GM18505 (cell line): ENCODE data around the gene ABHD4.
A peak's percentile ranks its signal among the peaks of the same experiment; 100 is the strongest.
"Not testable (repeated sequence)": the region's sequence is repeated elsewhere in the genome, so short reads cannot be mapped to it uniquely, and the experiment has no call there.

Experiments used
- ATAC-seq: cut with Tn5 transposase; IDR thresholded peaks from one replicate; pipeline ENCODE4 v1.9.1; 2021; ENCODE audit not compliant: unreplicated experiment
- POLR2A ChIP-seq: IDR thresholded peaks from 4 replicates; pipeline ENCODE4 v1.6.1; 2011; ENCODE audit warnings: borderline replicate concordance; ENCODE audit not compliant: insufficient read depth, insufficient read length; ENCODE audit errors: extremely low read depth

Gene ABHD4

DNA sequence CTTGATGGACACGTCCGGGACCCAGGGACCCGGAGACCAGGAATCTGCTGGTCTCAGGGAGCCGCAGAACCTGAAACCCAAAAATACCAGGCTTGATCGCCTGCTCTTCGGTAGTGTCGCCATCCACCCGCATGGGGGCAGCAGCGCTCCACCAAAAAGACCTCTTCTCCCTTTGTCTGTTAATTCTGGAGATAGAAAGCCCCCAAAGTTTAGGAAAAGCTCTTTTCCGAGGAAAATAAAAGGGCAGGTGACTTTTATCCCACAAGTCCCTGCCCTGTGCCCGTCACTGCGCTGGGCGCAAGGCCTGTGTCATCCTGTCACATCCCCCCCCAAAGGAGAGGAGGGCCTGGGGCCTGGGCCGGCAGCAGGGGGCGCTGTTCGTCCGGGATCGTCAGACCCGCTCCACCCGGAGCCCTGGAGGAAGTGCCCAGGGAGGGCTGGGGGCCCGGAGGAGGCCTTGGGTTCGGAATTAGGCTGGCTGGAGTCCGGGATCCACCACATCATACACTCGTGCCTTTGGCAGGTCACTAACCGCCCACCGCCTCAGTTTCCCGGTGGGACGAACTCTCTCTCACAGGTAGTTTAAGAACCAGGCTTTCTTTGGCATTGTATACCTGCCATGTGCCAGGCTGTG lies 41.0 kb upstream of the ABHD4 start:
- peak; percentile 37 for ATAC-seq
- peak; percentile 44 for TF ChIP-seq POLR2A

DNA sequence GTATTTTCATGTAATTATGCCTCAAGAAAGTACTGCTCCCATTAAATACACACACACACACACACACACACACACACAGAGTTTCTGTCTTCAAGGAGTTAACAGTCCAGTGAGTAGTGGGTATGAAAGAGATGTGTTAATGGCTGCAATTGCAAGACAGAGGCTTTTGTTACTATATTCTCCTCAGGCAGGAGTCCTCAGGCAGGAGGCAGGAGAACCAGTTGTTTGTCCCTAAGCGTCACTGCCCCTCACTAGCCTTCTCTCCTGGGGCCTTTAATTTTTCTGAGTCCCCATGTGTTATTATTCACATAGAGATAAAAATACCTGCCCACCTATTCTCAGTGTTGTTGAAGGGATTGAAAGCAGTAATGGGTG lies 40.3 kb upstream of the ABHD4 start:
- no peak for TF ChIP-seq POLR2A
- ATAC-seq, result no peak

DNA sequence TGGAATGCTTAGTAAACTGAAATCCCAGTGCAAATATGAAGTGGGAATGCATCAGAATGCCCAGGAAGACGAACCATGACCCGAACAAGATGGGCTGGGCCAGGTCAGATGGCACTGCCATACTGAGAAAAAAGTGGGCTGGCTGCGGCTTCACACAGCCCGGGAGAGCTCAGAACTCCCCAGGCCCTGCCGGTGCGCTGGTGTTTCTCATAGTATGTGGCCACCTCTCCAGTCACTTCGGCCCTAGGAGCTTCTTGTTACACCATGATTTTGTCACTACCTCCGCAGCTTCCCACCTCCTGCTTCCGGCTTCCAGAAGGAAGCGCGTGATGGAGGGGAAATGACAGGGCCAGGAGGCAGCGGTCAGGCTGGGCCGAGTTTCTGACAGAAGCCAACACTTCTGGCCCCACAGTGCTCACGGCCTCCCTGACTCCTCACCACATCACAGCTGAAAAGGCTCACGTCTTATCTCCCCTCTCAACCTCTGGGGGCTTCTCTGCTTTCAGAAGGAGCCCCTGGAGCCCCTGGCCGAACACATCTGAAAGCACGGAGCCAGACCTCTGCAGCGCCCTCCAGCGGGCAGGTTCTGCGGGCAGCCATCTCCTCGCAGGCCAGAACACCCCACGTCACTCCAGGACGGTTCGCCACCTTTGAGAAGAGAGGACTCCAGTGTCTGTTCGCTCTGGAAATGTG lies 39.7 kb upstream of the ABHD4 start:
- TF ChIP-seq POLR2A, result no peak
- no peak for ATAC-seq

DNA sequence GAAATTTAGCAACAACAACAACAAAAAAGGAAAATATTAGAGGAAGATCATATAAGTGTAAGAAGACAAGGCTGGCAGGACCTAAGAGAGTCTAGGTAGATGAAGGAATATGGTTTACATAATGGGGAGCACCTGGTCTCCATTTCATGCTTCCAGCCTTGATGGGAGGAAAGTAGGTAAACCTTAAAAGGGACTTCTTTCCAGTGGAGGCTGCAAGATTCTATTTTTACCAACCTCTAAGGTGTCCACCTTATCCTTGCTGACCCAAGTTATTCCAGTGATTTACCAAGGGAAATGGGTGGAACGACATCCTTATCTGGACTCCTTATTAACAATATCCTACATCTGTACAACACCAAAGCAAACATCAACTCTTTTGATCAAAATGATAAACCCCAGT lies 39.1 kb upstream of the ABHD4 start:
- no peak for ATAC-seq
- TF ChIP-seq POLR2A, result no peak

DNA sequence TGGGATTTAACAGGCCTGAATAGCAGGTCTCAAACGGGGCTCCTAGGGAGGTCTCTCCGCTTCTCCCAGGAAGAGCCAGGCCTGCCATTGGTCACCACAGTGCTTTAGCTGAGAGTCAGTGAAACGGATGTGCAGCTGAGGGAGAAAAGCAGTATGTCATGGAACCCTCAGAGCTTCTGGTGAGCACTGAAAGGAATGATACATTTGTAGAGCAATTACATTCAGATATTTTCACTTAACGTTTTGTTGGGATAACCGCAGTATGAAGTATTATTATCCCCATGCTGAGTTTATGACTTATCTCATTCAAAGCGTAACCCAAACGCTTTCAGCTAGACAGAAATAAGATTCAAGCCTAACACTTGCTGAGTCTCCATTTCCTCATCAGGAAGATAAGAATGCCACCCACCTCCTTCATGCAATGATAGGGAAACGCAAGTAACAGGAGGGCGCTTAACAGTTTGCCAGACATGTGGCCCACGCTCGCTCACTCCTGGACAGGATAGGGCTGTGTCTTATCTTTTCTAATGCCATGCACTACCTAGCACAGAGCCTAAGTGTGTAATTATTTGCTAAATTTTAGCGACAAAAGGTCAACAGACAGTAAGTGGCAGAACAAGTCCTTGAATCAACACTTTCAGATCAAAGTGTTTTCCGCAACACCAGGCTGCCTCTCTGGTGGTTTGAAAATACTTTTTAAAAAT lies 37.3 kb upstream of the ABHD4 start:
- ATAC-seq, result no peak
- TF ChIP-seq POLR2A, result no peak

DNA sequence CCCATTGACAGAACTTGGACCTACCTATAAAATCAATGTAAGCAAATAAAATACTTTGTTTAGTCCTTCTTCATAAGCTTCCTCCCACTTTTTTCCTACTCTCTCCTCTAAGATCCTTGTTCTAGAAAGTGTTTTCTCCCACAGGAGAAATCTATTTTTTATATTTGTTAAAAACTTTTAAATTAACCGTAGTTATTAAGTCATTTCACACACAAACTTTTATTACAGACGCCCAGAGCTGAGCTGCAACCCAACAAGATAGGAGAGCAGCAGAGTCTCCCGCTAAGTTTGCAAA lies 36.8 kb upstream of the ABHD4 start:
- no peak for TF ChIP-seq POLR2A
- no peak for ATAC-seq

DNA sequence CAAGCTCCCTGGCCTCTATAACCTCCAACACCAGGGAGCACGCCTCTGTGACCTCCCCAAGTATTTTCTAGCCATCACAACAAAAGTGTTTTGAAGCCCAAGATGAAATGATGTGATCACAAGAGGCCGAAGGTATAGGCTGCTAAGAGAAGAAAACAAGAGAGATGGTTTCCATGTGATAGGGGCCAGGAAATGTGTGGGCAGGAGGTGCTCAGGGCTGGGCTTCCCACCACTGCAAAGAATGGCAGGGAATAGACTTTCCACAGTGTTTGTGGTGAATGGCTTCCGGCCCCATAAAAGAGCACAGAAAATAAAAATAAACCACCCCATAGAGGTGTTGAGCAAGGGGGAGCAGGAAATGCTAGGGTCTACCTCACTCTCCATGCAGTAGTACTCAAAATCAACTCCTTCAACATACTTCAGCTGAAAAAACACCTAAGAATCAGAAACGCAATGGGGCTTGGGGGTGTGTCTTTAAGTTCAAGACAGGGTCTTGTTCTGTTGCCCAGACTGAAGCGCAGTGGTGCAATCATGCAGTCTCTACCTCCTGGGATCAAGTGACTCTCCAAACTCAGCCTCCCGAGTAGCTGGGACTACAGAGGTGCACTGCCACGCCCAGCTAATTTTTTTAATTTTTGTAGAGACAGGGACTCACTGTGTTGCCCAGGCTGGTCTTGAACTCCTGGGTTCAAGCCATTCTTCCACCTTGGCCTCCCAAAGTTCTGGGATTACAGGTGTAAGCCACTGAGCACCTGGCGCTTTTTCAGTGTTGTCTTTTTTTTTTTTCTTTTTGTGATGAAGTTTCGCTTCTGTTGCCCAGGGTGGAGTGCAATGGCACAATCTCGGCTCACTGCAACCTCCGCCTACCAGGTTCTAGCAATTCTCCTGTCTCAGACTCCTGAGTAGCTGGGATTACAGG lies 36.2 kb upstream of the ABHD4 start:
- ATAC-seq, result no peak
- peak; percentile 33 for TF ChIP-seq POLR2A

DNA sequence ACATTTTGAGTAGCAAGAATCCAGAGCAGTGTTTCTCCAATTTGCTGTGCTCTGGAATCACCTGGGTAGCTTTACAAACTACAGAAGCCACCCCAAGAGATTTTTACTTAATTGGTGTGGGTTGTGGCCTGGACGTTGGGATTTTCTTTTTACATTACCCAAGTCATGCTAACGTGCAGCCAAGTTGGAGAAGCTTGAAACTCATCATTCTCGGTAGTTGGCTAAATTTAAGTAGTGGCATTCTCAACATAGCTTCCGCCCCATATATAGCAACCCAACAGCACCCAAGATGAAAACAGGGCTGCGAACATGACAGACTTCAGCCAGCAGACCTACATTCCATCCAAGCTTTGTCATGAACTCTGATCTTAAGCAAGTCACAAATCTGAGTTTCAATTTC lies 34.1 kb upstream of the ABHD4 start:
- ATAC-seq, result no peak
- peak; percentile 44 for TF ChIP-seq POLR2A

DNA sequence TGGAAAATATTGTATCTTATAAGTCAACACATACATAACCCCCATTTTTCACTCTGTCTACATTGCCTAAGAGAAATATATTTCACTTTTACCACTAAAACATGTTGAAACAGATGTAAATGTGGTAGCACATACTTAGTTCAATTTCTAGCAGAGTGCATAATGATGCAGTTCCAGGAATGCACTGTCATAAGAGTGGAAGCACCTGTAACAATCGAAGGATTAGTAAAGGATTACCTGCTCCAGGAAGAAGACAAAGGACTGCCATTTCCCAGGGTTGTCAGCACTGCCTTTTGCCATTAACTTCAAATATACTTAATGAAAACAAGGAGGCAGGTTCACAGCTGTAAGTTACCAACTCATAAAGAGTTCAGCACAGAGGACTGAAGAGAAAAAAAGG lies 33.6 kb upstream of the ABHD4 start:
- no peak for TF ChIP-seq POLR2A
- no peak for ATAC-seq

DNA sequence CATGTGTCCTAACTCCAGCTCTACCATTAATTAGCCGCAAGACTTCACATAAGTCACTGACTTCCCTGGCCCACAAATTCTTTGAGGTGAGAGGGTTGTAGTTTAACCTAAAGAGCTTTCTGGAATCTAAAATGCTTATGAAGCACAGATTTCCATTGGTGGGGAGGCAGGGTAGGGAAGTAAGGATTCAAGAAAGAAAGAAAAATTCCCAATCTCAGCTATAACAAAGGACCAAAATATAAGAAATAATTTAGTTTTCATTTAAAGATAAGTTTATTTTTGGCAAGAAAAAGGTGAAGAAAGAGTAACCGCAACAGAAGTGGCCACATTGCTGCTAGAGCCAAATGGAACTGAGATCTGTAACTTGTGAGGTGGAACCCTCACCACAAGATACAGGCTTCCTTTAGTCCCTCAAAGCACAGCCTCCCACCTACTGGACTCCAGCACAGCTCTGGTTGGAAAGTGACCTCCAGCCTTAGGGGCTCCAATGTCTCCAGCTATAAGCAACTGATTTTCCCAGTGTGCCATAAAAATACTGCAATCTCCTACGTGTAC lies 32.6 kb upstream of the ABHD4 start:
- peak; percentile 33 for ATAC-seq
- no peak for TF ChIP-seq POLR2A

DNA sequence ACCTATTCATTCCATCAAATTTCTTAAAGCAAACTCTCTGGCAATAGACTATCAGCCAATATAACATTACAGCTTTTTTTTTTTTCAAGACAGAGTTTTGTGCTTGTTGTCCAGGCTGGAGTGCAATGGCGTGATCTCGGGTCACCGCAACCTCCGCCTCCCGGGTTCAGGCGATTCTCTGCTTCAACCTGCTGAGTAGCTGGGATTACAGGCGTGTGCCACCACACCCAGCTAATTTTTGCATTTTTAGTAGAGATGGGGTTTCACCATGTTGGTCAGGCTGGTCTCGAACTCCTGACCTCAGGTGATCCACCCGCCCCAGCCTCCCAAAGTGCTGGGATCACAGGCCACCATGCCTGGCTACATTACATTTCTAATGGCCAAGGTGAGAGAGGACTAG lies 31.8 kb upstream of the ABHD4 start:
- not testable (repeated sequence) for ATAC-seq

DNA sequence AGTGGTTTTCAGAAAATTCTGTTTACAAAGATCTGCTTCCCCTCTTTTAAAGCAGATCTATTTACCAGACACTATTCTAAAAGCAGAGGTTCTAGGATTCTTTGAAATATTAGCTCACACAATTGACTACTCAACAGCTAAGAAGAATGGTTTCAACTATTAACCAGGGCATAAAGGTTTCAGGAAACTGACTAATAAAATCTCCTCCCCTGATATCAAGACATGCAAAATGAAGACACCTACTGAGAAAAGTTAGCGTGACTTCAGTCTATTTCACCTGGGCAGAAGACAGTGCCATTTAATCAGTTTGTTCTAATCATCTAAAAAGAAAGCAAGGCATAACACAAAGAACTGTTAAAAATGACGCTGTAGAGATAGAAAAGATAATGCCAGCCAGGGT lies 31.3 kb upstream of the ABHD4 start:
- ATAC-seq, result no peak
- no peak for TF ChIP-seq POLR2A

DNA sequence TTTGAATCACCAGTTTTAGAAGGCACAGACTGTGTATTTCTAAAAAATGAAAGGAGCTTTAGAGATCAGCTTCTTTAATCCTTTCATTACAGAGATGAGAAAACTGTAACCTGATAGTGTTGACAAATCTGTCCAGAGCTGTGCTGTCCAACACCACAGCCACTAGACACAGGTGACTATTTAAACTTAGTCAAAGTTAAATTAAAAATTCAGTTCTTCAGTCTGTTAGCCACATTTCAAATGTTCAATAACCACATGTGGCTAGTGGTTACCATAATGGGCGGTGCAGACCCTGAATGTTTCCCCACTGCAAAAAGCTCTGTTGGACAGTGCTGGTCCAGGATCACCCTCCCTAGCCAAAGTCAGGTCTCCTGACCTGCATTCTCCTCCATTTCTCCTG lies 30.7 kb upstream of the ABHD4 start:
- ATAC-seq, result no peak
- no peak for TF ChIP-seq POLR2A
